ENCODE data around the gene MED26.

Gene MED26

GRCh38 chr19:16611121-16611520, 16.9 kb downstream of the MED26 start:
- DNase-seq, result no peak

GRCh38 chr19:16609511-16610200, 18.3 kb downstream of the MED26 start:
- no peak for DNase-seq

GRCh38 chr19:16608290-16608739, 19.7 kb downstream of the MED26 start:
- no peak for DNase-seq

GRCh38 chr19:16607819-16608218, 20.2 kb downstream of the MED26 start:
- no peak for DNase-seq

GRCh38 chr19:16605553-16605994, 22.4 kb downstream of the MED26 start:
- DNase-seq, result no peak

- DNase-seq, result no peak
Observed at GRCh38 chr19:16605115-16605514, 22.9 kb downstream of the MED26 start.

GRCh38 chr19:16604615-16605014, 23.4 kb downstream of the MED26 start:
- DNase-seq, result no peak

- no peak for DNase-seq
Observed at GRCh38 chr19:16603090-16603489, 24.9 kb downstream of the MED26 start.

- no peak for DNase-seq
Observed at GRCh38 chr19:16601378-16602052, 26.5 kb downstream of the MED26 start.

GRCh38 chr19:16600824-16601223, 27.2 kb downstream of the MED26 start:
- DNase-seq, result no peak

GRCh38 chr19:16599655-16600346, 28.2 kb downstream of the MED26 start:
- no peak for DNase-seq

- DNase-seq, result no peak
Observed at GRCh38 chr19:16598848-16599247, 29.2 kb downstream of the MED26 start.

GRCh38 chr19:16596399-16596798, 31.6 kb downstream of the MED26 start:
- DNase-seq, result no peak

GRCh38 chr19:16595097-16595496, 32.9 kb downstream of the MED26 start:
- no peak for DNase-seq

- DNase-seq, result no peak
Observed at GRCh38 chr19:16594681-16595091, 33.3 kb downstream of the MED26 start.

- DNase-seq, result no peak
Observed at GRCh38 chr19:16594131-16594586, 33.8 kb downstream of the MED26 start.

GRCh38 chr19:16593181-16593580, 34.8 kb downstream of the MED26 start:
- DNase-seq, result no peak

- no peak for DNase-seq
Observed at GRCh38 chr19:16591803-16592556, 36.0 kb downstream of the MED26 start.

- DNase-seq, result no peak
Observed at GRCh38 chr19:16590876-16591802, 36.9 kb downstream of the MED26 start.

- no peak for DNase-seq
Observed at GRCh38 chr19:16589917-16590316, 38.1 kb downstream of the MED26 start.

- DNase-seq, result no peak
Observed at GRCh38 chr19:16588824-16589577, 39.0 kb downstream of the MED26 start.

All from NCI-H146 (cell line).